GM21381 (cell line): ENCODE measurements around the gene CUL2.
"Not testable (repeated sequence)": the region's sequence is repeated elsewhere in the genome, so short reads cannot be mapped to it uniquely, and the experiment has no call there.

Source experiments
- ATAC-seq: cut with Tn5 transposase; IDR thresholded peaks from one replicate; pipeline ENCODE4 v1.9.1; 2021; ENCODE audit warnings: mild to moderate bottlenecking, moderate library complexity; ENCODE audit not compliant: unreplicated experiment

Gene CUL2

GRCh38 chr10:35080261-35080660 is 9.9 kb downstream of the CUL2 start:
- not testable (repeated sequence) for ATAC-seq

DNA sequence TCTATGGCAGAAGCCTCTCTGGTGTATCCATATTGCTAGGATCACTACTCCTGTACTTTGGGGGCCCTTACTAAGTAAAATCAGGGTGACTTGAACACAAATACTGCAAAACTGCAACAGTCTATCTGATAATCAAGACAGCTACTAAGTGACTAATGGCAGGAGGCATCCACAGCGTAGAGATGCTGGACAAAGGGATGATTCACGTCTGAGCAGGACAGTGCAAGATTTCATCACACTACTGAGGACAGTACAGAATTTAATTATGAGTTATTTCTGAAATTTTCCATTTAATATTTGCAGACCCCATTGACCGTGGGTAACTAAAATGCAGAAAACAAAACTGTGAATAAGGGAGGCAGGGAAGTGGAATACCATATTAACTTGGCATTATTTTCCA is 10.4 kb downstream of the CUL2 start:
- ATAC-seq = no peak

DNA sequence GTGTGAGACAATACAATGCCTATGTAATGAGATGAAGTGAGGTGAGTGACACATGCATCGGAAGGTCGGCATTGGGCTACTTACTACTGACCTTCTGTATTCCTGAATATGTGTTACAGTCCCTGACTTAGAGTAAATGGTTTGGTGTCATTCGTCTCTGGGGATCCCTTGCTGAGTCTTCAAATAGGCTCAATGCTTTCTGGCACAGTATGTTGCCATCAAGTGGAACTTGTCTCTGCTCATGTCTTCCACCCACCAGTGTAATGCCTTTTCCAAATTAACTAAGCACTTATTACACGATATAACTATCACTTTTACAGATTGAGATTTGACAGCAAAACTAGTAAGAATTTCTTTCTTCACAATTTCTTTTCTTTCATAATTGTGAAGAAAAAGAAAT is 10.9 kb downstream of the CUL2 start:
- no peak for ATAC-seq

DNA sequence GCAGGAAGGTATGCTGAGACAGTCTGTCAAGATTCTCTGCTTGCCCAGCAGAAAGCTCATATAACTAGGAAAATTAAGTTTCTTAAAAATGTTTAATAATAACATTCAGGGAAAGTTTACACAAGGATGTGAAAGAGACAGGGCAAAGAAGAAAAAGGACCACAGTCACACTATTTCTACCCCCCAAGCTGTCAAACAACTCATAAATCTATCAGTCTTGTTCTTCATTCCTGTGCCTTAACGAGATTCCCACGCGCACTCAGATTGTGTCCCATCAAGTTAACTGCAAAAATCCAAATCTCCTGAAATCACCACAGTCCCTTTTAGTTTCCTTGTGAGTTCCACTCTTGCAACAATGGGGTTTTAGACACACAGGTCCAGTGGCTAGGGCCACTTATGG is 14.9 kb downstream of the CUL2 start:
- ATAC-seq = no peak

GRCh38 chr10:35074266-35074665 is 15.9 kb downstream of the CUL2 start:
- no peak for ATAC-seq

GRCh38 chr10:35070521-35070920 is 19.6 kb downstream of the CUL2 start:
- no peak for ATAC-seq

DNA sequence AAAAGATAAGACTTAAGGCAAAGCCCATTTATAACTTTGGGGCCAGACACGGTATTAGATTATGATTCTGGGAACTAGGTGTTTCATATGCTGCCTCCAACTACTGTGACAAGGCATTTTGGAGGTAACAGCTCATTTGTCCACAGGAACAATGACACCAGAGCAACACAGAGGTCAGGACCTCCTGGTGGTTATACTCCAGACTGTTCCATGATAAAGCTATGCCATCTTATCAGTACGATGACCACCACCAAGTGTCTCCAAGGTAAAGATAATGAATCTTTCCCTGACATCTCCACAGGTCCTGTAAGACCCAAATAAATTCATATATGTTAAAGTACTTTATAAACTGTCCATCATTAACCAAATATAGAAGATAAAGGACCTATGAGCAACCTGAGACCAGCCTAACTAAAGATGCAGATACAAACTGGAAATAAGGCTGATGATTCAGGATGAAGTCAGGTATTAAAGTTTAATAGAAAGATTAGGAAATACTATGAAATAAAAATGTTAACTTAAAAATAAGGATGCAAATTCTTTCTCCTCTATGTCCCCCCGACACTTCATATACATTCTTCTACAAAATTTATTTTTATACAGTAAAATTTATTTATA is 26.2 kb downstream of the CUL2 start:
- ATAC-seq = no peak

DNA sequence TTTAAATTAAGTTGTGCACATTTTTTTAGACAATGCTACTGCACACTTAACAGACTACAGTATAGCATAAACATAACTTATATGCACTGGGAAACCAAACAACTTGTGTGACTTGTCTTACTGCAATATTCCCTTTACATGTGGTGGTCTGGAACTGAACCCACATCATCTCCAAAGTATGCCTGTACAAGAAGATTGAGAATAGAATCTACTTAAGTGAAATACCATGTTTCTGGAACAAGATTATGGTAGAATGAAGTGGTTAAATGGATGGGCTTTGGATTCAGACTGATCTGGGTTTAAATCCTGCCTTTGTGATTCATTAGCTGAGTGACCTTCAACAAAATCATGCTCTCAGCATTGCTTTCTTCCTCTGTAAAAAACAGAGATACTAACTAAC is 30.7 kb downstream of the CUL2 start:
- ATAC-seq = no peak

DNA sequence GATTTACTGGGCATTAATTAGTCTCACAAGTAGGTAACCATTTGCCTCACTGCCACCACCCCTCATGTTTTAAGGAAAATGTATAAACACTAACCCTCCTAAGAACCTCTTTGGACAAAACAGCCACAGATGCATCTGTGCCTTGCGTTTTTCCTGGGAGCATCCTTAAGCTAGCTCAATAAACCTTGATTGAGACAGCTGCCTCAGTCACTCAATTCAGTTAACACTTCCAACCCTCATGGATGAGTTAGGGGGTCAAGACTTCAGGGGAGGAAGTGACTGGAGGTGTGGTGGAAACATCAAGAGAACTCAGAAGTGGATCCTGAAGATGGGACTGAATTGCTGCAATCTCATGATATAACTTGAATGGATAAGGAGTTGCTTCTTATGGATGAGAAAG is 31.5 kb downstream of the CUL2 start:
- no peak for ATAC-seq

DNA sequence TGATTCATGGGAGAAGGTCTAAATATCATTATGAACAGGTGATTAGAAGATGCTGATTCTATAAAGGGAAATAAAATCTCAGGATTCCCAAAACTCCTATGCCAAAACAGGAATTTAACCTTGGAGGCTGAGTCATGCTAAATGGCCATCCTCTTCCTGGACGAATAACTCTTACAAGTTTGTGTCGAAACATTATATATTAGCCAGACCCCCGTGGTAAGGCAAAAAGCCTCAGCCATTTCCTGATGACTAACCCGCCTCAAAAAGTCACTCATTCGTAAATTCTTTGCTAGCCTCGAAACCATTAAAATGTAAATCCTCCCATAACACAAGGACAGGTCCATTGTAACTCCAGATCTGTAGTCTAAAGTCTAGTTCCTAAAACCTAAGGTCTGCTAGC is 32.0 kb downstream of the CUL2 start:
- peak; percentile 71 for ATAC-seq

- ATAC-seq = no peak
Measured at GRCh38 chr10:35056686-35057085, 33.5 kb downstream of the CUL2 start.

DNA sequence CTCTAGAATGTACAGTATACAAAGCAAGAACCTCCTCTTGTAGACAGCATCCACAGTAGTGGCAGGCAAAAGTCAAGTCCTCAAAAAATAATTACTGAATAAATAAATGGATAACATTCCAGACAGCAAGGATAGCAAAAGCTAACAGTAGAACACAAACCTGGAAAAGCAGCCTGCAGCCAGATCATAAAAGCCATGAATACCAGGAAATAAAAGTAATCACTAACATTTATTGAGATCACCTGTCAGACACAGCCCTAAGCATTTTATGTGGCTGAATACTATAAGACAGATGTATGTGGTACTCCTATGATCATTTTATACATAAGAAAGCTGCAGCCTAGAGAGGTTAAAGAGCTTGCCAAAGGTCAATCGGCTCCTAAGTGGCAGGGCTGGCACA is 34.0 kb downstream of the CUL2 start:
- no peak for ATAC-seq

DNA sequence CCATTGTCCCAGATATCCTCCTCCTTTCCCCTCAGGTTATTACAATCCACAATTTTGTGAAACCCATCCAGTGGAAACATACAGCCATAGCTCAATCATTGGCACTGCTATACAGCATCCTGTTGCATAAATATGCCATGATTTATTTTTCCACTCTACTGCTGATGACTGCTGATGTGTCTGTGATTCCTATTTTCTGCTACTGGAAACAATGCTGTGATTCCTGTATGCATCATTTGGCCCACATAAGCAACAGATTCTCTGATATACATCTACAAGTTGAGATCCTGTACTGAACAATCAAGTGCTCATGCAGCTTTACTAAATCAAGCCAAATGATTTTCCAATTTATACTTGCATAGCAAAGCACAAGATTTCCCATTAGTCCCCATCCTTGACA is 39.6 kb downstream of the CUL2 start:
- no peak for ATAC-seq

GRCh38 chr10:35046074-35046473 is 44.1 kb downstream of the CUL2 start:
- no peak for ATAC-seq

DNA sequence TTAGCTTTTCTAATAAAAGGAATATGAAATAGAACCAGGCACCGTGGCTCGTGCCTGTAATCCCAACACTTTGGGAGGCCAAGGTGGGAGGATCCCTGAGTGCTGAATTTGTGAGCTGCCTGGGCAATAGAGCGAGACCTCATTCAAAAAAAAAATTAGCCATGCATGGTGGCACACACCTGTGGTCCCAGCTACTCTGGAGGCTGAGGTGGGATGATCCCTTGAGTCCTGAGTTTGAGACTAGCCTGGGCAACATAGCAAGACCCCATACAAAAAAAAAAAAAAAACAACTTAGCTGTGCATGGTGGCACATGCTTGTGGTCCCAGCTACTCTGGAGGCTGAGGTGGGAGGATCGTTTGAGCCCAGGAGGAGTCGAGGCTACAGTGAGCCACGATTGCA is 44.9 kb downstream of the CUL2 start:
- ATAC-seq = not testable (repeated sequence)

GRCh38 chr10:35043796-35044344 is 46.3 kb downstream of the CUL2 start:
- no peak for ATAC-seq

DNA sequence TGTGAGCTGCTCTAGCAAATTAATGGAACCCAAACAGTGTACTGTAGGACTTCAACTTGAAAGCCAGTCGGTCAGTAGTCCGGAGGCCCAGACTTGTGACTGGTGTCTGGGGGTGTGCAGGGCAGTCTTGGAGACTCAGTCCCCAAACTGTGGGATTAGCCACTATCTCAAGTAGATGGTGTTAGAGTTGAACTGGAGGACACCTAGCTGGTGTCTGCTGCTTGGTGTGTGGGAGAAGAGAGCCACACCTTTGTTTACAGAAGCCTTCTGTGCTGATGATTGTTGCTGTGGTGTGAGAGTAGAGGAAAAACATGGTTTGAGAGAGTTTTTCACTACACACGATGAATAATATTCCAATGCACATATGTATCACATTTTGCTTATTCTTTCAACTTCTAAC is 47.4 kb downstream of the CUL2 start:
- ATAC-seq = no peak

- no peak for ATAC-seq
Measured at GRCh38 chr10:35041502-35041879, 48.6 kb downstream of the CUL2 start.

DNA sequence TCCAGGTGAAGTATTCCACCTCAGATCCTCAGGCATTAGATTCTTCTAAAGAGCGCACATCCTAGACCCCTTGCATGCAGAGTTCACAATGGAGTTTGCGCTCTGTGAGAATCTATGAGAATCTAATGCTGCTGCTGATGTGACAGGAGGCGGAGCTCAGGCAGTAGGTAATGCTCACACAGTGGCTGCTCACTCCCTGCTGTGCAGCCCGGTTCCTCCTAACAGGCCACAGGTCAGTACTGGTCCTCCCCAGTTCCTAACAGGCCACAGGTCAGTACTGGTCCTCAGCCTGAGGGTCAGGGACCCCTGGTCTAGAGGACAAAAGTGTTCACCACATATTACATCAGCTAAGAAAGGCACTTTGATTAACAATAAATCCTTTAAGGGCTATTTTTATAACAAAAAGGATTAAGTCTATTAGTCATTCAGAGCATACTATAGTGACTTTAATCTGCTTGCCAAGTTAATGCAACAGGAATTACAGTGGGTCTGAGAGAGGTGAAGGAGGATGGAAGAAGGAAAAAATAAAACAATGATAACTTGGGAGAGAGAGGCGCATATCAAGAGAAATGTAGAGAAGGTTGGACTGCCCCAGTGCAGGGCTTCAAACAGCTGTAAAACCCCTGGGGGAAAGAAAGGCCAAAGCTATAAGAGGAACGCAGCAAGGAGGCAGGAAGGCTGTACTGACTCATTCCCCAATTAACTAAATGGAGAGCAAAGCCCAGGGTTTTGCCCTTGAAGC is 49.2 kb downstream of the CUL2 start:
- no peak for ATAC-seq

GRCh38 chr10:35037104-35037503 is 53.0 kb downstream of the CUL2 start:
- ATAC-seq = no peak

GRCh38 chr10:35035606-35036005 is 54.5 kb downstream of the CUL2 start:
- no peak for ATAC-seq

GRCh38 chr10:35027567-35027966 is 62.6 kb downstream of the CUL2 start:
- ATAC-seq = no peak

GRCh38 chr10:35025916-35026315 is 64.2 kb downstream of the CUL2 start:
- no peak for ATAC-seq
